ENCODE measurements around the gene MKRN2. TPM values are rescaled to one million over a fixed set of nuclear protein-coding genes. Genes with fewer than 3 reads are reported as not detected.

The MKRN2 gene
- total and polyA plus RNA-seq, 2 of the 4 experiments (the other 2 are of a cell fraction) = 44.4 to 65.6 TPM

- Histone ChIP-seq H3K79me1 (ENCODE audit: low read depth in 1 of 2, low read length in 2 of 2) (peaks cover 0 to 16% of the 10 kb centered on the region in 2 experiments; a peak in 2 of 4 replicates), H2AK9ac (replicated peaks; ENCODE audit: low read depth, low read length, poor library complexity) (peak overlapping the region; percentile 46), H3K4me2 (ENCODE audit: low read depth, low read length) (peak overlapping the region; percentile 95), H2BK20ac (ENCODE audit: low read depth, low read length) (peak overlapping the region; percentile 57), H2AK5ac (ENCODE audit: low read depth, low read length) (no peak overlapping the region), H2AFZ (replicated peaks; ENCODE audit: low read length, poor library complexity) (peak overlapping the region; percentile 92), H4K91ac (ENCODE audit: insufficient read depth, low read depth, low read length) (peak overlapping the region; percentile 94), H3K9me3 (ENCODE audit: control insufficient read depth, insufficient read depth, low read length) (no peaks in the 10 kb centered on the region), H3K56ac (ENCODE audit: extremely low read depth, insufficient read depth, low read length) (peak overlapping the region; percentile 81), H2BK120ac (ENCODE audit: low read depth, low read length) (peak overlapping the region; percentile 86), H4K5ac (ENCODE audit: low read depth, low read length) (peak overlapping the region; percentile 99), H4K8ac (ENCODE audit: low read depth in 2 of 2, low read length in 2 of 2) (peak overlapping the region; percentile 95 to 98), H3K9ac (ENCODE audit: low read depth, low read length) (peak overlapping the region; percentile 84), H3K9me1 (ENCODE audit: insufficient read depth, low read length) (peaks cover 3% of the 10 kb centered on the region; the same call in 1 of the 2 replicates), H3K18ac (ENCODE audit: low read depth, low read length) (peak overlapping the region; percentile 95), H3K36me3 (ENCODE audit: control insufficient read depth, insufficient read depth, low read length) (no peaks in the 10 kb centered on the region), H4K20me1 (ENCODE audit: insufficient read depth, low read length) (peaks cover 17% of the 10 kb centered on the region), H2BK15ac (ENCODE audit: low read depth, low read length) (peak overlapping the region; percentile 63; the same call in 1 of the 3 replicates), H2BK5ac (ENCODE audit: low read depth, low read length, poor library complexity, severe bottlenecking) (peak overlapping the region; percentile 63), H3K27ac (ENCODE audit: insufficient read depth, low read length) (peak overlapping the region; percentile 76), H3K4me1 (ENCODE audit: control insufficient read depth, insufficient read depth, low read length) (peaks cover 3% of the 10 kb centered on the region; the same call in 1 of the 2 replicates), H3K23ac (ENCODE audit: low read depth, low read length) (peak overlapping the region; percentile 77), H3K4ac (ENCODE audit: low read depth, low read length) (peak overlapping the region; percentile 92), H3K14ac (replicated peaks; ENCODE audit: low read depth, low read length) (peak overlapping the region; percentile 91), H3K4me3 (ENCODE audit: insufficient read depth, low read depth, low read length) (peak overlapping the region; percentile 76), H3K27me3 (ENCODE audit: control insufficient read depth, insufficient read depth, low read length) (no peaks in the 10 kb centered on the region)
- BruUV-seq (replicated peaks) = no TSS peak
- ChIA-PET CTCF (interaction anchor here (0.6 to 1.5 kb wide), 2 partner anchors 10 to 256 kb away, joined by 3 to 5 read pairs; no protein-coding TSS in a partner anchor), POLR2A (ENCODE audit: unreplicated experiment) (no interaction called here)
- dilution Hi-C loops (cut with HindIII; ENCODE audit: low sequenced_read_pairs, unreplicated experiment) (no loop called here), in situ Hi-C loops (cut with MboI; ENCODE audit: low sequenced_read_pairs) (no loop called here), intact Hi-C loops (cut with micrococcal nuclease) (no loop called here)
- no peak for TF ChIP-seq CTCF (conservative IDR thresholded peaks at IDR 0.05; ENCODE audit: low read depth, low read length)
- no peak for TF ChIP-seq ELK1 (IDR thresholded peaks at IDR 0.05; ENCODE audit: borderline replicate concordance, low read depth, low read length)
- TF ChIP-seq RAD21 (IDR thresholded peaks at IDR 0.05; ENCODE audit: low read length) = no peak
- no peak for TF ChIP-seq NFE2L2 (IDR thresholded peaks at IDR 0.05; ENCODE audit: low read depth, low read length)
- TF ChIP-seq CHD1 (IDR thresholded peaks at IDR 0.05; ENCODE audit: low read depth, low read length) = no peak
- no peak for TF ChIP-seq FOS (IDR thresholded peaks at IDR 0.05; ENCODE audit: low read depth, low read length)
- no peak for TF ChIP-seq CEBPB (IDR thresholded peaks at IDR 0.05; ENCODE audit: low read depth, low read length)
- no peak for TF ChIP-seq MXI1 (IDR thresholded peaks at IDR 0.05; ENCODE audit: borderline replicate concordance, low read depth, low read length)
- TF ChIP-seq USF2 (IDR thresholded peaks at IDR 0.05; ENCODE audit: low read depth, low read length) = no peak
- no peak for TF ChIP-seq POLR2A (IDR thresholded peaks at IDR 0.05; ENCODE audit: low read depth, low read length)
- TF ChIP-seq RCOR1 (IDR thresholded peaks at IDR 0.05; ENCODE audit: insufficient replicate concordance, low read length) = no peak
- TF ChIP-seq RFX5 (IDR thresholded peaks at IDR 0.05; ENCODE audit: low read depth, low read length) = no peak
- TF ChIP-seq BHLHE40 (IDR thresholded peaks at IDR 0.05; ENCODE audit: low read depth, low read length) = no peak
- no peak for TF ChIP-seq MAZ (IDR thresholded peaks at IDR 0.05; ENCODE audit: borderline replicate concordance, low read depth, low read length)
- no peak for TF ChIP-seq SMC3 (IDR thresholded peaks at IDR 0.05; ENCODE audit: low read depth, low read length)
- no peak for DNase-seq
- peak; percentile 2 for ATAC-seq (ENCODE audit: low read depth)
- WGBS, 2 experiments (ENCODE audit: extremely low coverage in 2 of 2, insufficient read length in 1 of 2) = 16% methylated on average over 8 of the region's 26 CpGs; no CpG with 5 or more reads in 1 of the 2 experiments
Measured at GRCh38 chr3:12553921-12554391, 2.9 kb upstream of the MKRN2 start.

All from IMR-90 (cell line).